Measurements from ENCODE around the gene RAD18.

Gene RAD18

DNA sequence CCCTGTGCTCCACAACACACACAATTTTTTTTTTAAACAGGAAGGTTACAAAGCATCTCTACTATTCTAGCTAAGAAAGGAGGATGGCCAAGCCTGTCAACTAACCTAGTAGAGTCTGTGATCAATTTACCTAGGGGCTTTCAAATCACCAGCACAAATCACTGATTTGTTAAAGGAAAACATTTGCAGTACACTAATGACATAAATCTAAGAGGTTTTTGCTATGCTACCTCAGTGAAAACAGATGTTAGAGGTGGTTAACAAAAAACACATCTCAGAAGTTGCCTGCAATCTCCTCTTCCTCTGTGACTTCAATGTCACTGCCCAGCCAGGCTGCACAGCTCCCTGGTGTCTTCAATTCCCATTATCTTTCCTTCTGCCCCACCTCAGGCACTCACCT, 72.0 kb downstream of the RAD18 start:
- no peak for DNase-seq

DNA sequence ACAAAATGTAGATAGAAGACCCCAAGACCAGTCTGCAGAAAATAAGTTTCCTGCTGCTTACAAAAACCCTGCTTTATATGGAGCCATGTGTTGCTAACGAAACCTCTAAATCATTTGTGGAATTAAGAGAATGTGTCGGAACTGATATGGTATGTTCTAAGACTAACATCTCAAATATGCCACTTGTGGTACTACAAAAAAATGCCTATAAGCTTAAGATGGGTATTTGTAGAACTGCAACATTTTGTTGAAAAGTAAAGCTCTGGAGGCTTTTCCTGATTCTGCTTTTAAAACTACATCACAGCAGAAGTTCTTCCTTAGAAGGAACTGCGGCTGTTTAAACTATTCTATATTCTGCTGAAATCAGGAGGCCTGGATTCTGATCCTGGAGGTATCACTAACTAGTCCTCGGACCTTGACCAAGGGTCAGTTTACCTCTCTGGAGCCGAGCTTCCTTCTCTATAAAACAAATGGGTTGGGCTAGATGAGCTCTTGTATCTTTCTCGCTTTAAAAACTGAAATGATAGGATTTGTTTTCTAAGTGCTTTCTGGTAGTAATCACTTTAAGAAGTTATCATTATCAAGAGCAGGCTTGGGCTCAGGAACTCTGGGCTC, 74.9 kb downstream of the RAD18 start:
- no peak for DNase-seq

DNA sequence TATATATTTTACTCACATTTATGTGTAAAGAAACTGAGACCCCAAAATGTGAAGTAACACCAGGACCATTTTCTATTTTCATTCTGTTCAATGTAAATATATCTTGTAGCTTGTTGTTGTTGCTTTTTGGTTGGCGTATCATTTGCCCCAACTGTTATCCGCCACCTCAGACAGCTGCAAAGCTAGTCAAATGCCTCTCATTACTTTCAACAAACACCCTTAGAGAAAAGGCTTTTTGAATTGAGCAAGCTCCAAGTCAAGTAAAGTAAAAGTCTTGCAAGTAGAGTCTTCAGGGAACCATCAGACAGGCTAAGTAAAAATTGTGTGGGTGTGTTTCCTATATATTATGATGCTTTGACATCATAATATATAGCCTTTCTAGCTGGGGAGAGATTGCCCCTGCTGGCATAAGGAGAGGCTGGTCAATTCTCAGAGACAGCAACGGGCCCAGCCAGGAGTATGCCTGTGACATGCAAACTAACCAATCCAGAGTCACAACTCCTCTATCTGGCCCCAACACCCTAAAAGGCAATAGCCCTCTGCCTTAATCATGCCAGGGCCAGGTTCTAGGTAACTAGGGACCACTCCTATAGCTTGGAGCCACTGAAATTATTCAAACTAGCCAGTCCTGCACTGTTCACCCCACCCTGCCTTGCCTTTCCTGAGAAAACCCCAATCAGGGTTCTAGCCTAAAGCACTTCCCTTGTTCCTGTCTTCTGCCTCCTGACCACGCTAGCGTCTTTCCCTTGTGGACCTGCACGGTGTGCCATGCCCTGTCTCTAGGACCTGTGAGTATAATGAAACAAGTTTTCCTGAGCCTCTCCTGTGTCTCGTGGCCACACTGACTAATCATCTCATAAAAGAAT, 75.6 kb downstream of the RAD18 start:
- no peak for DNase-seq

DNA sequence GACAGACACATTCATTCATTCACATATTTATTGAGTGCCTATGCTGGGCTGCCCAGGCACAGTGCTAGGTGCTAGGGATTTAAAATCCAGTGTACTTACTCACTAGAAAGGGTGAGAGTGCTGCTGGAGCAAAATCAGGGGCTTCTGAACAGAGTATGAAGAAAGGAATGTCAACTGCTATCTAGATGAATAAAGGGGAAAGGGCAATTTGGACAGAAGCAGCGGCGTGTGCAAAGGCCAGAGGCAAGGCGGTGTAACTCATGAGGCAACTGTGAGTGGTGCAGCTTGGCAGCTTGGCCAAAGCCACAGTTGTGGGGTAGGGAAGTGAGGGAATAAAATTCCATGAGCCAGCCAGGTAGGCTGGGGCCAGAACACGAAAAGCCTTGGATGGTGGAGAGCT, 76.7 kb downstream of the RAD18 start:
- DNase-seq: no peak

DNA sequence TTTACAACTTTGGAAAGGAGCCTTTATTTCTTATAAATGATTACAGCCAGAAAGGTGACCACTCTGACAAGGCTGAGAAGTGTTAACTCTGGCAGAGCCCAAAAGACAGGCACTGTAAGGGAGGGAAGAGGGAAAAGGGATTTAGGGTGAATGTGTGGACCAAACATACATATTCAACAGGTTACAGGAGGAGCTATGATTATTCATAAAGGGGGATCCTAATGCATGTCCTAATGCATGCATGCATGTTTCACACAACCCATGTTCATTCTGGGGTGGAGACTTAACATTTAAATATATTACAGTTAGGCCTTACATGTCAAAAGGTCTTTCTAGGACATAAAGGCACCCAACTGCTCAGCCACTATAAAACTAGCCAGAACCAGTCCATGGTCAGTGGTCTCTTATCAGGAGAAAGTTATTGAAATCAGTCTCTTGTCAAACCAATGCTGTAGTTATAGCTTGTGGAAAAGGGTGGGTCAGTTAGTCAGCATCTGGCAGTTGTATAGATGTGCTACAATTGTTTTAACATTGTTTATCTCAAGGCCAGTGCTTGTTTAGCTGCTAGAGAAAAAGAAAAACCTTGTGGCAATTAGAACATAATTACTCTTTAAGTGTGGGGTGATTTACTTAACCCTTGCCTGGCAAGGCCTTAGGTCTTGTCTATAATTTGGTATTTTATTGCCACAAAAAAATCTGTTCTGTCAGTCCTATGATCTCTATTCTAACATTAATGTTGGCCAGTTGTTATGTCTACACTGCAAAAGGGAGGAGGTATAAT, 77.5 kb downstream of the RAD18 start:
- DNase-seq: no peak

DNA sequence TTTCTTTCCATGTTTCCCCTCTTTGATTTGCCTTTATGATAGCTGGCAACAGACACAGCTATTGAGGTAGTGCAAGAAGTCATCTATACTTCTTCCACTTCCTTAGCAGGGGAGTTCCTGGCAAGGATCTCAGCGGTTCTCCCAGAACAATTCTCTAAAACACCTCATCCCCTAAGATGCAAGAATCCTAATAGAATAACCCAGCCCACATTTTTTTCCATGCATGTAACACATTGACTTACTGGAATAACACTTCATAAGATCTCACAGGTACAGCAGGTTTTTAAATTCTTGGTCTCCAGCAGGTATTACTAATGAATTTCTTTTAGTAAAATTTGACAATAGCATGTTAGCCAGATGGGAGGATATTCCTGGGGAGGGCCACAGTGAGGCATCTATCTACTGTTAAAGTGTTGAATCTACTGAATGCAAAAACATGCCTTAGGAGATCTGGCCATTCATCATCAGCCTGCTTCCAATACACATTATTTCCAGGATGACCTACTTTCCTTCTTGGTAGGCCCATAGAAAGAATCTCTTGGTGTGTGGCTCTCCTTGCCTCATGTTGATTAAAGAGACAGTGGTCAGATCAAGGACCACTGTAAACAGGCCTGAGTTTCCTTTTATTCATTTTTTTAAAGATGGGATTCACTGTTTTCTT, 78.5 kb downstream of the RAD18 start:
- no peak for DNase-seq

DNA sequence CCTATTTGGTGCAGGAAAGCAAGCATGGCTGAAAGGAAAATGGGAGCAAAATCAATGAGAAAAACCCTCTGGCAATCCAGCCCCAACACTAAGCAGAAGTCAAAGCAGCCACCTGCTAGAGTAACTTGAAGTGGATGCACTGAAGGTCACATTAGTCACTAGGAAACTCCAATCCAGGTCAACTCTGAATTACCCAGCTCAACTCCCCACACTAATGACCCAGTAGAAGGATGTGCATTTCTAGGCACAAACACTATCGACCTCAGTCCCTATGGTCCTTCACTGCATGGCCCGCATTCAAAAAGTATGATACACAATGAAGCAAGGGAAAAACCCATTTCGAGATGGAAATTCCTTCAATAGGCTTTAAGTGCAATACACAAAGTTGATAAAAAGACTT, 80.6 kb downstream of the RAD18 start:
- no peak for DNase-seq

DNA sequence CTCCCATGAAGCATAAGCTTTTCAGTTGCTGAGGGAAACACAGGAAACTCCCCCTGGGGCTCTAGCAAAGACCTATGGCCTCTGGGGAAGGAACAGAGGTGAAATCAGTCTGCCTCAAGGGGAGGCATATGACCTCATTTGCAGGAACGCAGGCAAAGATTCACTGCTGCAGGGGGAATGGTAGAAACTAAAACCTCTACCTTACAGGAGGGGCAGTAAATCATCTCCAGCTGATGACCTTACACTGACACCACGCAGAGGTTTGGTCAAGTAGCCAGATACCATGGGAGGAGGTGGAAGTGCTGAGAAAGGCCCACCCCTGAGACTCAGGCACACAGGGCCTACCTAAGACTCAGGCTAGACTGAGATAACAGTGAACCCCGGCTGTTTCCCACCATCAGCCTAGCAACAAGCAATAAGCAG, 81.1 kb downstream of the RAD18 start:
- DNase-seq: no peak

DNA sequence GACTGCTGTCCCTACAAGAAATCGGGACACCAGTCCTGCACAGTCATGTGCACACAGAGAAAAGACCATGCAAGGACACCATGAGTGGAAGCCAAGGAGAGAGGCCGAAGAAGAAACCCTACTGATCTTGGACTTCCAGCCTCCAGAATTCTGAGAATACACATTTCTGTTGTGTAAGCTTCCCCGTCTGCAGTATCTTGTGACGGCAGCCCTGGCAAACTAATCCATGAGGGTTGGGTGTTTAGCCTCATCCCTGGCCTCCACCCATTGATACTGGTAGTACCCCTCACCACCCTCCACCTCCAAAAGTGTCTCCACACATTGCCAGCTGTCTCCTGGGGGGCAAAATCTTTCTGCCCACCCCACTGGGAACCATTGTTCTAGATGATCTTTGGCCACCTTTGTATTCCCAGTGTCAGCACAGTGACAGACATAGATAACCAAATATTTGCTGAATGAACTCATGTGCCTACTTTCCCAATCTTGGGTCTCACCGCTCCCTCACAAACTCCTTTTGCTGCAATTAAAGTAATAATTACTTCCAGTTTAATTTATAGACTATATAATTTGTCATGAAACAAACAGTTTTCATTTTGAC, 83.8 kb downstream of the RAD18 start:
- no peak for DNase-seq

DNA sequence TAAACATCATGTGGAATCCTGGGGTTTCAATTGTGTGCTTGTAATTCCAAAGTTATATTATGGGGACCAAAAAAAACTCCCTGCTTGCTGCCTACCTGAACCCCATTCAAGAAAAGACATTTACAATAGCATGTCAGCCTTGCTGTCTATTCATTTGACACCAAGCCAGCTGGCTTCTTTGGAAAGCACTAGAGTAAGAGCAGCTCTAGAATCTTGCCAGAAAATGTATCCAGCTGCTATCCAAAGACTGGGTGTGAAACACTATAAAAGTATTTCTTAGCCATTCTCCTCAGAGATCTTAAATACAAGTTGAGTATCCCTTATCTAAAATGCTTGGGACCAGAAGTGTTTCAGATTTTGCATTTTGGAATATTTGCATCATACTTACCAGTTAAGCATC, 87.4 kb downstream of the RAD18 start:
- no peak for DNase-seq

DNA sequence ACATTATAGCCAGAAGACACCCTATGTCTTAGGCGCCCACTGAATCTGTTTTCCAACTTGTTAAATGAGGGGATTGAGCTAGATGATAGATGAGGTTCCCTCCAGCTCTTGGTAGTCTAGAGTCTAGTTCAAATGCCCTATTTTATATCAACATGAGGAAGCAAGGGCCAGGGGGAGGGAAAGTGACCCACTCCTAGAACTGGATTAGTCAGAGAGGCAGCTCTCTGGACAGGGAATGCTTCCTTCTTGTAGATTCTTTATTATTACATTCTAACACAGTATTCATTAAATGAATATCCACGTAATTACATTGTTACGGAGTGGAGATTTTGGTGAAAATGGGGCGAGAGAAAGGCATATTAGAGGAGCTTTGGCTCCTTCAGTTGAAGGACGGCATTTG, 89.5 kb downstream of the RAD18 start:
- DNase-seq: no peak

DNA sequence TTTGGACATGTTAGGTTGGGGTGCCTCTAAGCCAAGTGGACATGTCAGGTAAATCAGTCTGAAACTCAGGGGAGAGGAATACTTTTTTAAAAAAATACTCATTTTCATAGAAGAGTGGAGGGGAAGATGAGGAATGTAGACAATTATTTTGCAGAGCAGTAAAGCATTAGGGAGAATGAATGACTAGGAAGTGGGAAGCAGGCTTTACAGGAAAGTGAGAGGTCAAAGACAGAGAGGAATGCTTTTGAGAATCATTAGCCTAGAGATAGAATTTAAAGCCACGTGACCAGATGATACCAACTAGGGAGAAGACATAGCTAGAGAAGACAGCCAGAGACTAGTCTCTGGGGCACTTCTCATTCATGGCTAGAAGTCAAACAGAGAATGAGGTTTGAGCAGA, 91.0 kb downstream of the RAD18 start:
- DNase-seq: no peak

DNA sequence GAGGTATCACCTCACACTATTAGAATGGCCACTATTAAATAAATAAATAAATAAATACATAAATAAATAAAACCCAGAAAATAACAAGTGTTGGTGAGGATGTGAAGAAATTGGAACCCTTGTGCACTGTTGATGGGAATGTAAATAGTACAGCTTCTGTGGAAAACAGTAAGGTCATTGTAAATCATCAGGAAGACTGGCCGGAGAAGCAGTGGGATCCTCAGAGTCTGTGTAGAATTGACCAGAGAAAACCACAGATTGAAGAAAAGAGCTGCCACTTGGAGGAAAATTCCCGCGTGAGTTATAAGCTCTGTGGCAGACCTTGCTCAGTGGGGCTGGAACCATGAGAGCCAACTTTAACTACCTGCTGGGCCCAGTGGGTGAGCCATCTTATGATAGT, 92.0 kb downstream of the RAD18 start:
- no peak for DNase-seq

DNA sequence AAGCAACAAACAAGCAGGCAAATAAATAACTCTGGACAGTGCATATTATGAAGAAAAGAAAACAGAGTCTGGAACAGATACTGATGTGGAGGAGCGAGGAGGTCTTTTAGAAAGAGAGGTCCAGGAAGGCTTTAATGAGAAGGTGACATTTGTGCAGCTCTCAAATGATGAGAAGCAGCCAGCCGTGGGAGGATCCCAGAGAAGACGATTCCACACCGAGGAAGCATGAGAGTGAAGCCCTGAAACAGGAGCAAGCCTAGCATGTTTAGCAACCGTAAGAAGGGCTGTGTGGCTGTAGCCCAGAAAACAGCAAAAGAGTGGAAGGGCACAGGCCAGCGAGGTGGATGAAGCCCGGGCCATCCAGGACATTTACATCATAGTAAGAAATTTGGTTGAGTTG, 93.1 kb downstream of the RAD18 start:
- DNase-seq: no peak

DNA sequence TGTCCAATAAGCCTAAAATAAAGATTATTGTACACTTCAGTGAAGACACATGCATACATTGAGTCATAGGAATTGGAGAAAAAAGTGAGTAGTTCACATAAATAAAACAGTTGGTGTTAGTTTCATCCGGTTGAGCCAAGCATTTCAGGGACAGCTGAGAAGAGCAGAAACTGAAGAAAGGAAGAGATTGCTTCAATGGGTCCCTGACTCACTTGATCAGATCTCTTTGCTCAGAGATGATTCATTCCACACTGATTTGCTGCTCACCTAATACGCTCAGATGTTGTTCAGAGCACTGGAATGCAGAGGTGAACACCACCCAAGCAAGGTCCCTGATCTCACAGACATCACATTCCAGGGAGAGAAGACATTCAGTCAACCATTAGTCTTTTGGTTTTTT, 93.7 kb downstream of the RAD18 start:
- no peak for DNase-seq

DNA sequence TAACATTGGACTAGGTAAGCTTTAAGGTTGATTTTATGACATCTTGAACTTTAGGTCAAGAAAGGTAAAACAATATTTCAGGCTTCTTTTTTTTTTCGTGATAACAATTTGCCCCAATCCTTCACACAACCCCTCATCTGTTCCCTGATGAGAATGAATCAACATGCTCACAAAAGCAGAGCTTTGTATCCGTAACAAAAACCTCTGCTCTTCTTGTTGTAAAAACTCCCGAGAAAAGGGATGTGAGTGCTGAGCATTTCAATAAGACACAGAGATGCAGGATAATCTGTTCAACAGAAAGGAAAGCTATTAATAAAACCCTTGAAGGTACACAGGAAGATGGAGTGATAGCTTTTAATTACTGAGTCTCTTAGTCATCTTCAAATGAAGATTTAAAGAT, 94.3 kb downstream of the RAD18 start:
- DNase-seq: no peak

DNA sequence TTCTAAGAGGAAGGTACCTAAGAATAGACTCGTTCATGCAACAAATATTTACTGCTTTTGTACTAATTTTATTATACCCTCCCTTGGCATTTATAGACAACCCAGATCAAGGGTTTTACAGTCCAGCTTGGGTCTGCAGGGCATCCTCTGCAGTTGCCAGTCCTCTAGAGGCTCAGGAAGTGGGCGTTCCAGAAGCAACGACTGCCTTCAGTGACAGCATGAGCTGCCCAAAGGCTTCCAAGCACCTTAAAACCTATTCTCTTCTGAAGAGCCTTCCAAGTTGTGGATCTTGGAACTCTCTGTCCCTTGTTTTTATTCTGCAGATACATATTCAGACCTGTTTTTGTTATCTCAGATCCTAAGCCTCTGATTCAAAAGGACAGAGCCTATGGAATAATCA, 95.6 kb downstream of the RAD18 start:
- DNase-seq: no peak

DNA sequence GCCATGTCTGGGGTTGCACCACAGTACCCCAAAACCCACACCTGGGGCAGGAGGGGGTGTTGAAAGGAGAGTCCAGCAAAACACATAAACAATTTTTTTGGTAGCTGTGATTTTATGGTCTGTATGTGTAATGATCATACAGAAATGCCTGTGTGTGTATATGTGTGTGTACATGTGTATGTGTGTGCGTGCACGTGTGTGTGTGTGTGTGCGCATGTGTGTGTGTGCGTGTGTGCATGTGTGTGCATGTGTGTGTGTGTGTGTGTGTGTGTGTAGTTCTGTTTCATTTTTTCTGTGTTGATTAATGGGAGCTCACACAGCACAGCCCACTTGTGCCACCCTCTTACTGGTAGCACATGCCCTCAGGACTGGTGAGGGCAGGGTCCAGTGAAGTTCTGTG, 97.6 kb downstream of the RAD18 start:
- no peak for DNase-seq

DNA sequence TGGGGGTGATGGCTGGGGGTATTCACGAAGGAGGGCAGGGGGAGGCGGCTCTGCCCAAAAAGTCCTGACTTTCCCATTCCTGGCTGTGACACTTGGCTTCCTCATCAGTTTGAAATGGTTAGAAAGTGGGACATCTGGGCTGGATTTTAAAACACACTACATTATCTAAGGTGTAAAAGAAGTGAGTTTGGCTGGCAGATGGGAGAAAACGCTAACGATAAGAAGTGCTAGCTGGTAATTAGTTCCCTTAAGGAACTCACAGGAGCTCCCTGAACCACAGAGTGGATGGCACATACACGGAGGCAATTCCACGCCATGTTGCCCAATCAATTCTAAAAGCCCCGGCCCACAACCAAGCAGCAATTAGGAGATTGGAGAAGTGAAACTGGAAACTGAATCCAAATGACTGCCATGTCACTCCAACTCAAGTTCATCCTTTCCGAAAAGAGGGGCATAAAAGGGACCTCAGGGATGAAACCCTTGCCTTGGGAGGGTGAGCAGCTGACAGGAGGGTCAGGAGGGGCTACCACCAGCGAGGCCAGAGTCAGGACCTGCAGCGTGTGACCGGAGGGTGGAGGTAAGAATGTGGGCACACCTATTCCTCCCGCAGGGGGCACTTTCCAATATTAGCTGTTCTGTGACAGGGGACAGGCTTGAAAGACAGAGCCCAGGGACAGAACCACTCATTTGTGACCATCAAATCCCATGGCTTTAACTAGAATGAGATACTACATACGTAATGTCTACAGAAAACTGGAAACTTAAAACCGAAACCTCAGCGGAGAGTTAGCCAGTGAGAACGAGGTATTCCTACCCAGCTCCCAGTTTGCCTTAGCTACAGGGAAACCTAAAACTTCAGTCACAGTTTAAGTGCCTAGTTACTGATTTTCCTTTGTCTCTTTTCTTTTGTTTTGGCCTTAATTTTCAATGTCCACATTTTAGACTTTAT, 98.6 kb downstream of the RAD18 start:
- DNase-seq: no peak

DNA sequence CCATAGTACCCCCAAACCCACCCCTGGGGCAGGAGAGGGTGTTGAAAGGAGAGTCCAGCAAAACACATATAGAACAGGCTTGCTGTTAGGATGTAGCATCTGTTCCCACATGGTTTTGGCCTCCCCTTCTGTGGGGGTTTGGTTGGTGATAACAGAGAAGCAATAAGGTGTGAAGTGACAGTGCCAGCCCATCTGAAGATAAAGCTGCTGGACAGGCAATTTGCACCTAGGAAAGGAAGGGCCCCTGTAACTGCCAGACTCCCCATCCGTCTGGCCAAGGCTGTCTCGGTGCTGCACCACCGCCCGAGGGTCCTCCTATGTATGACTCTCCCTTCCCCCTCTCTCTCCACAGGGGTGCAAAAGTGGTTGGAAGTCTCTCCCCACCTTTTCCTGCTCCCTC, 99.4 kb downstream of the RAD18 start:
- DNase-seq: no peak

DNA sequence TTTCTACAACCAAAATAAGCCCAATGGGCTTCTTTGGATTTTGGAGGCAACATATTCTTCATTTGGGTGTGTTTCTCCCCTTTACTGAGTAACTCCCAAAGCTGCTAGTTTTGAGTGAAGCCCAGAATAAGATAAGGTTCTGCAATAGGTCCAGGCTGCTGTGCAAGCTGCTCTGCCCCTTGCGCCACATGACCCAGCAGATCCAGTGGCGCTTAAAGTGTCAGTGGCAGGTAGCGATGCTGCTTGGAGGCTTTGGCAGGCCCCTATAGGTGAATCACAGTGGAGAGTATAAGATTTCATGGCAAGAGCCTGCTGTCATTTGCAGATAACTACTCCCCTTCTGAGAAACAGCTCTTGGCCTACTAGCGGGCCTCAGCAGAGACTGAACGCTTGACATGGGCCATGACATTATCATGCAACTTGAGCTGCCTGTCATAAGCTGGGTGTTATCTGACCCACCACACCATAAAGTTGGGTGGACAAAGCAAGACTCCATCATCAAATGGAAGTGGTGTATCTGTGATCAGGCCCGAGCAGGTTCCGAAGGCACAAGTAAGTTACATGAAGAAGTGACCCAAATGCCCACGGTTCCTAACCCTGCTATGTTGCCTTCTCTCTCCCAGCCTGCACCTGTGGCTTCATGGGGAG, 105.4 kb downstream of the RAD18 start:
- no peak for DNase-seq

Measured in DMS53 (cell line).